ENCODE measurements around the gene LATS1.
"Not testable (repeated sequence)": the region's sequence is repeated elsewhere in the genome, so short reads cannot be mapped to it uniquely, and the experiment has no call there.

LATS1 gene

GRCh38 chr6:149699150-149699549, 18.8 kb downstream of the LATS1 start:
- Histone ChIP-seq H3K9ac (ENCODE audit: low read depth, low read length) (no peak overlapping the region), H3K4me3 (ENCODE audit: low read depth, low read length) (no peak overlapping the region), H3K27ac (ENCODE audit: low read depth, low read length) (no peak overlapping the region), H3K4me1 (ENCODE audit: control insufficient read depth, insufficient read depth, low read length) (peaks cover 16% of the 10 kb centered on the region), H3K27me3 (ENCODE audit: control insufficient read depth, insufficient read depth, low read length) (no peaks in the 10 kb centered on the region), H3K9me3 (ENCODE audit: control insufficient read depth, insufficient read depth, low read length) (no peaks in the 10 kb centered on the region), H3K36me3 (ENCODE audit: control insufficient read depth, insufficient read depth, low read length) (peaks cover 29% of the 10 kb centered on the region)

- Histone ChIP-seq H3K4me3 (ENCODE audit: low read depth, low read length) (no peak overlapping the region), H3K27me3 (ENCODE audit: control insufficient read depth, insufficient read depth, low read length) (no peaks in the 10 kb centered on the region), H3K4me1 (ENCODE audit: control insufficient read depth, insufficient read depth, low read length) (peaks cover 16% of the 10 kb centered on the region), H3K27ac (ENCODE audit: low read depth, low read length) (no peak overlapping the region), H3K36me3 (ENCODE audit: control insufficient read depth, insufficient read depth, low read length) (peaks cover 34% of the 10 kb centered on the region), H3K9me3 (ENCODE audit: control insufficient read depth, insufficient read depth, low read length) (no peaks in the 10 kb centered on the region), H3K9ac (ENCODE audit: low read depth, low read length) (no peak overlapping the region)
Observed at GRCh38 chr6:149698175-149698574, 19.7 kb downstream of the LATS1 start.

DNA sequence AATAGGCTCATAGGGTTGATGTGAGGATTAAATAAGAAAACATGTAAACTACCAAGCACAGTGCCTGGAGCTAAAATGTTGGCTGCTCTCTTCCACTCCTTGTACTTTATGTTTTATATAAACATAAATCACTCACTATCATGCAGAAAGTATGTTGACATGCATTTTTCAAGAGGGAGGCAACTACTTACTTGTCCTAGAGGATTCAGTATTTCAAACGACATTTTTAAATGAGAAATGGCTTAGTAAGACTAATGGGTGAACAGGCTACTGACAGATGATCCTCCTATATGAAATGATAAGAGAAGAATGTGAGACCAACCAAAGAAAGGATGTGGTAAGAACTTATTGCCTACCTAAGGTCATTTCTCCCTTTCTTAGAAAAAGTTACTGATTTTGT, 21.0 kb downstream of the LATS1 start:
- Histone ChIP-seq H3K9me3 (ENCODE audit: control insufficient read depth, insufficient read depth, low read length) (no peaks in the 10 kb centered on the region), H3K36me3 (ENCODE audit: control insufficient read depth, insufficient read depth, low read length) (peaks cover 43% of the 10 kb centered on the region), H3K9ac (ENCODE audit: low read depth, low read length) (no peak overlapping the region), H3K4me3 (ENCODE audit: low read depth, low read length) (no peak overlapping the region), H3K4me1 (ENCODE audit: control insufficient read depth, insufficient read depth, low read length) (peaks cover 11% of the 10 kb centered on the region), H3K27ac (ENCODE audit: low read depth, low read length) (no peak overlapping the region), H3K27me3 (ENCODE audit: control insufficient read depth, insufficient read depth, low read length) (no peaks in the 10 kb centered on the region)

GRCh38 chr6:149694921-149695320, 23.0 kb downstream of the LATS1 start:
- Histone ChIP-seq H3K9me3 (ENCODE audit: control insufficient read depth, insufficient read depth, low read length) (no peaks in the 10 kb centered on the region), H3K27ac (ENCODE audit: low read depth, low read length) (no peak overlapping the region), H3K9ac (ENCODE audit: low read depth, low read length) (no peak overlapping the region), H3K4me3 (ENCODE audit: low read depth, low read length) (no peak overlapping the region), H3K27me3 (ENCODE audit: control insufficient read depth, insufficient read depth, low read length) (no peaks in the 10 kb centered on the region), H3K4me1 (ENCODE audit: control insufficient read depth, insufficient read depth, low read length) (no peaks in the 10 kb centered on the region), H3K36me3 (ENCODE audit: control insufficient read depth, insufficient read depth, low read length) (peaks cover 58% of the 10 kb centered on the region)

DNA sequence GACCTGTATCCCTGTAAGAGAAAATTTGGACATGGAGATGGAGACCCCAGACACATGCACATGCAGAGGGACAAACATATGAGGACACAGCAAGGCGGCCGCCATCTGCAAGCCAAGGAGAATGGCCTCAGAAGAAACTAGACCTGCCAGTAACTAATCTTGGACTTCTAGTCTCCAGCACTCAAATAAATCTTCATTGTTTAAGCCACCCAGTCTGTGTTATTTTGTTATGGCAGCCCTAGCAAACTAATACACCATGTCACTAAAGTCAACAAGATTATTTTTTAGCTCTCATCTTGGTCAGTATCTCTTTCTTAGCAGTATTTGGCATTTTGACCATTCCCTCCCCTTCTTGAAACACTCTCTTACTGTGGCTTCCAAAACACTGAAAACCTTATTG, 26.7 kb downstream of the LATS1 start:
- peaks cover 51% of the 10 kb centered on the region for H3K36me3 ChIP-seq (ENCODE audit: control insufficient read depth, insufficient read depth, low read length)
- H3K4me3 ChIP-seq (ENCODE audit: low read depth, low read length) = no peak overlapping the region
- no peaks in the 10 kb centered on the region for H3K4me1 ChIP-seq (ENCODE audit: control insufficient read depth, insufficient read depth, low read length)
- no peaks in the 10 kb centered on the region for H3K27me3 ChIP-seq (ENCODE audit: control insufficient read depth, insufficient read depth, low read length)
- H3K9ac ChIP-seq (ENCODE audit: low read depth, low read length) = no peak overlapping the region
- no peaks in the 10 kb centered on the region for H3K9me3 ChIP-seq (ENCODE audit: control insufficient read depth, insufficient read depth, low read length)
- H3K27ac ChIP-seq (ENCODE audit: low read depth, low read length) = no peak overlapping the region

DNA sequence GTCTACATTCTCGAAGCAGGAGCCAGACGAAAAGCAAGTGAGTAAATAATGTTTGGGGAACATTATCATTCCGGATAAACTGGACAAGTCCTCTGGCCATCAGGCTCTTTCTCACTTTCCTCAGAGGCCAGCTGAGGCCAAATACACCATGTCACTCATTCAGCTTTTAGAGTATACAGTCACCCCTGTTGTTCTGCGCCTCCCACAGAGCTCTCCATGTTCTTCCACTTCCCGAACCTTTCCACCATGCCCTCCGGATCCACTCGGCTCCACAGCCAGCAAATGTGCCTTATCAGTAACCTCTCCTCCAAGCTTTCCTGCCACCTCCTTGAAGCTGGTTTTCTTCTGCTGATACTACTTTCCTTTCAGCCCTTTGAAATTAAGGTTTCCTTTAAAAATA, 31.7 kb downstream of the LATS1 start:
- H3K9me3 ChIP-seq (ENCODE audit: control insufficient read depth, insufficient read depth, low read length) = no peaks in the 10 kb centered on the region
- no peaks in the 10 kb centered on the region for H3K4me1 ChIP-seq (ENCODE audit: control insufficient read depth, insufficient read depth, low read length)
- peaks cover 39% of the 10 kb centered on the region for H3K36me3 ChIP-seq (ENCODE audit: control insufficient read depth, insufficient read depth, low read length)
- no peaks in the 10 kb centered on the region for H3K27me3 ChIP-seq (ENCODE audit: control insufficient read depth, insufficient read depth, low read length)
- H3K9ac ChIP-seq (ENCODE audit: low read depth, low read length) = no peak overlapping the region
- no peak overlapping the region for H3K27ac ChIP-seq (ENCODE audit: low read depth, low read length)
- no peak overlapping the region for H3K4me3 ChIP-seq (ENCODE audit: low read depth, low read length)

GRCh38 chr6:149683256-149683859, 34.5 kb downstream of the LATS1 start:
- no peaks in the 10 kb centered on the region for H3K9me3 ChIP-seq (ENCODE audit: control insufficient read depth, insufficient read depth, low read length)
- H3K4me1 ChIP-seq (ENCODE audit: control insufficient read depth, insufficient read depth, low read length) = no peaks in the 10 kb centered on the region
- no peak overlapping the region for H3K9ac ChIP-seq (ENCODE audit: low read depth, low read length)
- no peak overlapping the region for H3K27ac ChIP-seq (ENCODE audit: low read depth, low read length)
- H3K36me3 ChIP-seq (ENCODE audit: control insufficient read depth, insufficient read depth, low read length) = peaks cover 41% of the 10 kb centered on the region
- H3K27me3 ChIP-seq (ENCODE audit: control insufficient read depth, insufficient read depth, low read length) = no peaks in the 10 kb centered on the region
- H3K4me3 ChIP-seq (ENCODE audit: low read depth, low read length) = no peak overlapping the region

DNA sequence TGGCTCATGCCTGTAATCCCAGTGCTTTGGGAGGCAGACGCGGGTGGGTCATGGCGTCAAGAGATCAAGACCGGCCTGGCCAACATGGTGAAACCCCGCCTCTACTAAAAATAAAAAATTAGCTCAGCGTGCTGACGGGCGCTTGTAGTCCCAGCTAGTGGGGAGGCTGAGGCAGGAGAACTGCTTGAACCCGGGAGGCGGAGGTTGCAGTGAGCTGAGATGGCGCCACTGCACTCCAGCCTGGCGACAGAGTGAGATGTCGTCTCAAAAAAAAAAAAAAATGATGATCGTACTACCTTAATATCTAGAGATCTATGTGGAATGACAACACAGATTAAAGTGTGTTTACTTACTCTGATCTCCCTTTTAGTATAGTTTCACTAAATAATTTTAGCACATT, 36.1 kb downstream of the LATS1 start:
- H3K9ac ChIP-seq (ENCODE audit: low read depth, low read length); H3K27ac ChIP-seq (ENCODE audit: low read depth, low read length); H3K27me3 ChIP-seq (ENCODE audit: control insufficient read depth, insufficient read depth, low read length); H3K9me3 ChIP-seq (ENCODE audit: control insufficient read depth, insufficient read depth, low read length); H3K4me3 ChIP-seq (ENCODE audit: low read depth, low read length); H3K4me1 ChIP-seq (ENCODE audit: control insufficient read depth, insufficient read depth, low read length): not testable (repeated sequence)
- H3K36me3 ChIP-seq (ENCODE audit: control insufficient read depth, insufficient read depth, low read length) = peaks cover 51% of the 10 kb centered on the region

- no peak overlapping the region for H3K4me3 ChIP-seq (ENCODE audit: low read depth, low read length)
- no peaks in the 10 kb centered on the region for H3K4me1 ChIP-seq (ENCODE audit: control insufficient read depth, insufficient read depth, low read length)
- no peak overlapping the region for H3K27ac ChIP-seq (ENCODE audit: low read depth, low read length)
- no peak overlapping the region for H3K9ac ChIP-seq (ENCODE audit: low read depth, low read length)
- H3K9me3 ChIP-seq (ENCODE audit: control insufficient read depth, insufficient read depth, low read length) = no peaks in the 10 kb centered on the region
- peaks cover 57% of the 10 kb centered on the region for H3K36me3 ChIP-seq (ENCODE audit: control insufficient read depth, insufficient read depth, low read length)
- H3K27me3 ChIP-seq (ENCODE audit: control insufficient read depth, insufficient read depth, low read length) = no peaks in the 10 kb centered on the region
Observed at GRCh38 chr6:149681209-149681608, 36.7 kb downstream of the LATS1 start.

GRCh38 chr6:149680503-149680902, 37.4 kb downstream of the LATS1 start:
- H3K9ac ChIP-seq (ENCODE audit: low read depth, low read length) = no peak overlapping the region
- no peaks in the 10 kb centered on the region for H3K4me1 ChIP-seq (ENCODE audit: control insufficient read depth, insufficient read depth, low read length)
- H3K4me3 ChIP-seq (ENCODE audit: low read depth, low read length) = no peak overlapping the region
- H3K36me3 ChIP-seq (ENCODE audit: control insufficient read depth, insufficient read depth, low read length) = peaks cover 61% of the 10 kb centered on the region
- H3K27me3 ChIP-seq (ENCODE audit: control insufficient read depth, insufficient read depth, low read length) = no peaks in the 10 kb centered on the region
- H3K27ac ChIP-seq (ENCODE audit: low read depth, low read length) = no peak overlapping the region
- H3K9me3 ChIP-seq (ENCODE audit: control insufficient read depth, insufficient read depth, low read length) = no peaks in the 10 kb centered on the region

- not testable (repeated sequence) for H3K4me1 ChIP-seq (ENCODE audit: control insufficient read depth, insufficient read depth, low read length); H3K27ac ChIP-seq (ENCODE audit: low read depth, low read length); H3K9ac ChIP-seq (ENCODE audit: low read depth, low read length); H3K9me3 ChIP-seq (ENCODE audit: control insufficient read depth, insufficient read depth, low read length); H3K4me3 ChIP-seq (ENCODE audit: low read depth, low read length); H3K27me3 ChIP-seq (ENCODE audit: control insufficient read depth, insufficient read depth, low read length)
- peaks cover 80% of the 10 kb centered on the region for H3K36me3 ChIP-seq (ENCODE audit: control insufficient read depth, insufficient read depth, low read length)
Observed at GRCh38 chr6:149672265-149672664, 45.6 kb downstream of the LATS1 start.

DNA sequence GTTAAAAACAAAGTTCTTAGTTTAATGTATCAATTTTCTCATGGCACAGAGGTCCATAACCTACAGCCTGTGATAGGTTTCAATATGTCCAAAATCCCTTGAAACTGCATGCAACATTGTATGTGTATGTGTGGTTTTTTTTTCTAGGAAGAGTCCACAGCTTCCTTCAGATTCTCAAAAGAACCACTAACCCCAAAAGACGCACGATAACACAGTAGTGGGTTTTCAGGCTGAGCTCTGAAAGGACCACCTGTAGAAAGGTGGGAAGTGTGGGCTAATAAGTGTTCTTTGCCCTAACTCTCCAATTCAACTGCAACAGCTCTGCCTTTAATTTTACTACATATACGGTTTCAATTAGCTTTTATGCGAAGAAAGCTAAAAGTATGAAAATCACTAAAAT, 57.9 kb downstream of the LATS1 start:
- Histone ChIP-seq H3K9ac (ENCODE audit: low read depth, low read length) (no peak overlapping the region), H3K27me3 (ENCODE audit: control insufficient read depth, insufficient read depth, low read length) (no peaks in the 10 kb centered on the region), H3K36me3 (ENCODE audit: control insufficient read depth, insufficient read depth, low read length) (peaks cover 59% of the 10 kb centered on the region)

More for the DNA sequence above, 57.9 kb downstream of the LATS1 start:
- no peak overlapping the region for H3K4me3 ChIP-seq (ENCODE audit: low read depth, low read length)
- H3K4me1 ChIP-seq (ENCODE audit: control insufficient read depth, insufficient read depth, low read length) = no peaks in the 10 kb centered on the region
- H3K27ac ChIP-seq (ENCODE audit: low read depth, low read length) = no peak overlapping the region
- H3K9me3 ChIP-seq (ENCODE audit: control insufficient read depth, insufficient read depth, low read length) = no peaks in the 10 kb centered on the region

All from HUES48 (cell line).